ENCODE measurements around the gene KANK4. TPM values are rescaled to one million over a fixed set of nuclear protein-coding genes. Genes with fewer than 3 reads are reported as not detected.

Gene KANK4
- total and polyA plus RNA-seq, 2 of the 4 experiments (the other 2 are of a cell fraction): not detected

DNA sequence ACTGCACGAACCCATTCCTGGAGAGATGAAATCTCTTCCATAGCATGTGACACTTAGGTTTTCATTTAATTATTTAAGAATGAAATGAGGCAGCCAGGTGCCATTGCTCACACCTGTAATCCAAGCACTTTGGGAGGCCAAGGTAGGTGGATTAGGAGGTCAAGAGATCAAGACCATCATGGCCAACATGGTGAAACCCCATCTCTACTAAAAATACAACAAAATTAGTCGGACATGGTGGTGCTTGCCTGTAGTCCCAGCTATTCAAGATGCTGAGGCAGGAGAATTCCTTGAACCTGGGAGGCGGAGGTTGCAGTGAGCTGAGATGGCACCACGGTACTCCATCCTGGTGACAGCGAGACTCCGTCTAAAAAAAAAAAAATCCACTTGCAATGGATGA is 106.8 kb downstream of the KANK4 start:
- Histone ChIP-seq H2BK120ac (ENCODE audit: low read depth, low read length) (no peak overlapping the region), H3K27me3 (ENCODE audit: control insufficient read depth, insufficient read depth, low read length) (no peaks in the 10 kb centered on the region), H3K23ac (ENCODE audit: low read depth, low read length) (no peak overlapping the region), H2BK20ac (ENCODE audit: low read depth, low read length) (no peak overlapping the region), H3K18ac (ENCODE audit: low read depth, low read length) (no peak overlapping the region), H4K20me1 (ENCODE audit: insufficient read depth, low read length) (no peaks in the 10 kb centered on the region), H3K9me3 (ENCODE audit: control insufficient read depth, insufficient read depth, low read length) (peaks cover 13% of the 10 kb centered on the region; the same call in 1 of the 2 replicates), H2AK5ac (ENCODE audit: low read depth, low read length) (no peak overlapping the region), H3K27ac (ENCODE audit: insufficient read depth, low read length) (no peak overlapping the region), H3K4ac (ENCODE audit: low read depth, low read length) (no peak overlapping the region), H3K9me1 (ENCODE audit: insufficient read depth, low read length) (no peaks in the 10 kb centered on the region), H3K56ac (ENCODE audit: extremely low read depth, insufficient read depth, low read length) (no peak overlapping the region), H3K36me3 (ENCODE audit: control insufficient read depth, insufficient read depth, low read length) (no peaks in the 10 kb centered on the region), H3K9ac (ENCODE audit: low read depth, low read length) (no peak overlapping the region), H4K8ac (ENCODE audit: low read depth in 2 of 2, low read length in 2 of 2) (no peak overlapping the region), H3K14ac (replicated peaks; ENCODE audit: low read depth, low read length) (no peak overlapping the region), H2AFZ (replicated peaks; ENCODE audit: low read length, poor library complexity) (no peak overlapping the region), H2AK9ac (replicated peaks; ENCODE audit: low read depth, low read length, poor library complexity) (no peak overlapping the region), H4K5ac (ENCODE audit: low read depth, low read length) (no peak overlapping the region), H3K4me2 (ENCODE audit: low read depth, low read length) (no peak overlapping the region), H3K79me1 (ENCODE audit: low read depth in 1 of 2, low read length in 2 of 2) (no peaks in the 10 kb centered on the region), H3K4me1 (ENCODE audit: control insufficient read depth, insufficient read depth, low read length) (no peaks in the 10 kb centered on the region), H2BK15ac (ENCODE audit: low read depth, low read length) (no peak overlapping the region), H4K91ac (ENCODE audit: insufficient read depth, low read depth, low read length) (no peak overlapping the region), H3K4me3 (ENCODE audit: insufficient read depth, low read depth, low read length) (no peak overlapping the region), H2BK5ac (ENCODE audit: low read depth, low read length, poor library complexity, severe bottlenecking) (no peak overlapping the region)
- intact Hi-C loops (cut with micrococcal nuclease) (no loop called here), dilution Hi-C loops (cut with HindIII; ENCODE audit: low sequenced_read_pairs, unreplicated experiment) (no loop called here), in situ Hi-C loops (cut with MboI; ENCODE audit: low sequenced_read_pairs) (no loop called here)
- ATAC-seq (ENCODE audit: low read depth) (no peak), DNase-seq (no peak)
- 100% methylated on average over 1 of the region's 6 CpGs; no CpG with 5 or more reads in 1 of the 2 experiments for WGBS, 2 experiments (ENCODE audit: extremely low coverage in 2 of 2, insufficient read length in 1 of 2)
- ChIA-PET POLR2A (ENCODE audit: unreplicated experiment) (no interaction called here), CTCF (no interaction called here)
- TF ChIP-seq POLR2A (IDR thresholded peaks at IDR 0.05; ENCODE audit: low read depth, low read length): no peak
- no peak for TF ChIP-seq RFX5 (IDR thresholded peaks at IDR 0.05; ENCODE audit: low read depth, low read length)
- TF ChIP-seq SMC3 (IDR thresholded peaks at IDR 0.05; ENCODE audit: low read depth, low read length): no peak
- no peak for TF ChIP-seq MXI1 (IDR thresholded peaks at IDR 0.05; ENCODE audit: borderline replicate concordance, low read depth, low read length)
- TF ChIP-seq, protein P1, sequence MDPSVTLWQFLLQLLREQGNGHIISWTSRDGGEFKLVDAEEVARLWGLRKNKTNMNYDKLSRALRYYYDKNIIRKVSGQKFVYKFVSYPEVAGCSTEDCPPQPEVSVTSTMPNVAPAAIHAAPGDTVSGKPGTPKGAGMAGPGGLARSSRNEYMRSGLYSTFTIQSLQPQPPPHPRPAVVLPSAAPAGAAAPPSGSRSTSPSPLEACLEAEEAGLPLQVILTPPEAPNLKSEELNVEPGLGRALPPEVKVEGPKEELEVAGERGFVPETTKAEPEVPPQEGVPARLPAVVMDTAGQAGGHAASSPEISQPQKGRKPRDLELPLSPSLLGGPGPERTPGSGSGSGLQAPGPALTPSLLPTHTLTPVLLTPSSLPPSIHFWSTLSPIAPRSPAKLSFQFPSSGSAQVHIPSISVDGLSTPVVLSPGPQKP (IDR thresholded peaks at IDR 0.05; ENCODE audit: borderline replicate concordance, low read depth, low read length): no peak
- no peak for TF ChIP-seq MAZ (IDR thresholded peaks at IDR 0.05; ENCODE audit: borderline replicate concordance, low read depth, low read length)
- no peak for TF ChIP-seq BHLHE40 (IDR thresholded peaks at IDR 0.05; ENCODE audit: low read depth, low read length)
- no peak for TF ChIP-seq MAFK (IDR thresholded peaks at IDR 0.05; ENCODE audit: low read depth, low read length)
- TF ChIP-seq, protein P2, sequence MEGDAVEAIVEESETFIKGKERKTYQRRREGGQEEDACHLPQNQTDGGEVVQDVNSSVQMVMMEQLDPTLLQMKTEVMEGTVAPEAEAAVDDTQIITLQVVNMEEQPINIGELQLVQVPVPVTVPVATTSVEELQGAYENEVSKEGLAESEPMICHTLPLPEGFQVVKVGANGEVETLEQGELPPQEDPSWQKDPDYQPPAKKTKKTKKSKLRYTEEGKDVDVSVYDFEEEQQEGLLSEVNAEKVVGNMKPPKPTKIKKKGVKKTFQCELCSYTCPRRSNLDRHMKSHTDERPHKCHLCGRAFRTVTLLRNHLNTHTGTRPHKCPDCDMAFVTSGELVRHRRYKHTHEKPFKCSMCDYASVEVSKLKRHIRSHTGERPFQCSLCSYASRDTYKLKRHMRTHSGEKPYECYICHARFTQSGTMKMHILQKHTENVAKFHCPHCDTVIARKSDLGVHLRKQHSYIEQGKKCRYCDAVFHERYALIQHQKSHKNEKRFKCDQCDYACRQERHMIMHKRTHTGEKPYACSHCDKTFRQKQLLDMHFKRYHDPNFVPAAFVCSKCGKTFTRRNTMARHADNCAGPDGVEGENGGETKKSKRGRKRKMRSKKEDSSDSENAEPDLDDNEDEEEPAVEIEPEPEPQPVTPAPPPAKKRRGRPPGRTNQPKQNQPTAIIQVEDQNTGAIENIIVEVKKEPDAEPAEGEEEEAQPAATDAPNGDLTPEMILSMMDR (conservative IDR thresholded peaks at IDR 0.05; ENCODE audit: low read depth, low read length): no peak
- no peak for TF ChIP-seq NFE2L2 (IDR thresholded peaks at IDR 0.05; ENCODE audit: low read depth, low read length)
- TF ChIP-seq, protein P3, sequence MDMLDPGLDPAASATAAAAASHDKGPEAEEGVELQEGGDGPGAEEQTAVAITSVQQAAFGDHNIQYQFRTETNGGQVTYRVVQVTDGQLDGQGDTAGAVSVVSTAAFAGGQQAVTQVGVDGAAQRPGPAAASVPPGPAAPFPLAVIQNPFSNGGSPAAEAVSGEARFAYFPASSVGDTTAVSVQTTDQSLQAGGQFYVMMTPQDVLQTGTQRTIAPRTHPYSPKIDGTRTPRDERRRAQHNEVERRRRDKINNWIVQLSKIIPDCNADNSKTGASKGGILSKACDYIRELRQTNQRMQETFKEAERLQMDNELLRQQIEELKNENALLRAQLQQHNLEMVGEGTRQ (IDR thresholded peaks at IDR 0.05; ENCODE audit: low read depth, low read length): no peak
- TF ChIP-seq RAD21 (IDR thresholded peaks at IDR 0.05; ENCODE audit: low read length): no peak
- TF ChIP-seq RCOR1 (IDR thresholded peaks at IDR 0.05; ENCODE audit: insufficient replicate concordance, low read length): no peak
- no peak for TF ChIP-seq CHD1 (IDR thresholded peaks at IDR 0.05; ENCODE audit: low read depth, low read length)
- TF ChIP-seq FOS (IDR thresholded peaks at IDR 0.05; ENCODE audit: low read depth, low read length): no peak
- TF ChIP-seq CEBPB (IDR thresholded peaks at IDR 0.05; ENCODE audit: low read depth, low read length): no peak
- no TSS peak for BruUV-seq (replicated peaks)

Data from IMR-90 (cell line).